Astrocyte (in vitro differentiated cells and primary cell): ENCODE results near the gene SMPD3. TPM values are rescaled to one million over a fixed set of nuclear protein-coding genes. Genes with fewer than 3 reads are reported as not detected.

ENCODE experiments used
- DNase-seq: peaks from one replicate; pipeline ENCODE4 v3.0.0-alpha.2; 2010; ENCODE audit warnings: low read depth
- FAIRE-seq: peaks from 2 replicates; lab custom pipeline; 2011; peaks lifted over from hg19 to GRCh38; lab: Jason Lieb, UNC
- H2AFZ ChIP-seq: 2 replicates; pipeline ENCODE4 v1.6.0; 2012; ENCODE audit warnings: low read depth, low read length, inconsistent platforms
- H3K27ac ChIP-seq: 2 replicates; pipeline ENCODE4 v1.5.1; 2011; ENCODE audit warnings: low read depth, low read length, inconsistent platforms
- H3K27me3 ChIP-seq: 2 replicates; pipeline ENCODE4 v1.6.0; 2011; ENCODE audit warnings: low read length, inconsistent platforms; ENCODE audit not compliant: insufficient read depth
- H3K36me3 ChIP-seq: 2 replicates; pipeline ENCODE4 v1.5.1; 2011; ENCODE audit warnings: low read length, inconsistent platforms; ENCODE audit not compliant: insufficient read depth
- H3K4me1 ChIP-seq: 2 replicates; pipeline ENCODE4 v1.5.1; 2011; ENCODE audit warnings: low read length, inconsistent platforms; ENCODE audit not compliant: insufficient read depth
- H3K4me2 ChIP-seq: 2 replicates; pipeline ENCODE4 v1.6.0; 2012; ENCODE audit warnings: low read length, inconsistent platforms
- H3K4me3 ChIP-seq: 2 replicates; pipeline ENCODE4 v1.5.1; 2011; ENCODE audit warnings: low read depth, mild to moderate bottlenecking, low read length, inconsistent platforms; ENCODE audit not compliant: insufficient read depth
- H3K79me2 ChIP-seq: 2 replicates; pipeline ENCODE4 v1.6.0; 2012; ENCODE audit warnings: mild to moderate bottlenecking, low read length, inconsistent platforms; ENCODE audit not compliant: insufficient read depth
- H3K9ac ChIP-seq: 2 replicates; pipeline ENCODE4 v1.6.0; 2012; ENCODE audit warnings: mild to moderate bottlenecking, low read length, inconsistent platforms
- H3K9me3 ChIP-seq: 2 replicates; pipeline ENCODE4 v1.5.1; 2012; ENCODE audit warnings: low read depth, mild to moderate bottlenecking, low read length, inconsistent platforms; ENCODE audit not compliant: insufficient read depth
- H4K20me1 ChIP-seq: 2 replicates; pipeline ENCODE4 v1.6.0; 2012; ENCODE audit warnings: low read length, inconsistent platforms; ENCODE audit not compliant: insufficient read depth
- H3K27ac Mint-ChIP-seq: one replicate; pipeline ENCODE4 v1.8.0; 2021; ENCODE audit warnings: mild to moderate bottlenecking, mixed read lengths; ENCODE audit not compliant: unreplicated experiment
- H3K27me3 Mint-ChIP-seq: one replicate; pipeline ENCODE4 v1.8.0; 2021; ENCODE audit warnings: low read depth, mixed read lengths; ENCODE audit not compliant: unreplicated experiment
- H3K36me3 Mint-ChIP-seq: one replicate; pipeline ENCODE4 v1.8.0; 2021; ENCODE audit warnings: low read depth, mixed read lengths; ENCODE audit not compliant: unreplicated experiment
- H3K4me1 Mint-ChIP-seq: one replicate; pipeline ENCODE4 v1.8.0; 2021; ENCODE audit warnings: low read depth, mixed read lengths; ENCODE audit not compliant: unreplicated experiment
- H3K4me3 Mint-ChIP-seq: one replicate; pipeline ENCODE4 v1.8.0; 2021; ENCODE audit warnings: mild to moderate bottlenecking, moderate library complexity, mixed read lengths; ENCODE audit not compliant: unreplicated experiment
- H3K9me3 Mint-ChIP-seq: one replicate; pipeline ENCODE4 v1.8.0; 2021; ENCODE audit warnings: mild to moderate bottlenecking, mixed read lengths; ENCODE audit not compliant: unreplicated experiment
- CTCF ChIP-seq: IDR thresholded peaks from 2 replicates; pipeline ENCODE4 v1.5.1; 2011; ENCODE audit warnings: low read depth, mild to moderate bottlenecking, inconsistent platforms, low read length, moderate library complexity; ENCODE audit not compliant: insufficient read depth
- EZH2 ChIP-seq: IDR thresholded peaks from 2 replicates; pipeline ENCODE4 v1.6.1; 2012; ENCODE audit warnings: mild to moderate bottlenecking, low read length, inconsistent platforms; ENCODE audit not compliant: insufficient read depth
- total RNA-seq: library from RNA; stranded (reverse); gene quantifications from 2 replicates; pipeline ENCODE4 v1.2.1, GENCODE V29; 2021

SMPD3 gene
- total RNA-seq, 1 donor from 2014 or later, result 0.25 TPM

- no peak overlapping the region for H3K4me3 Mint-ChIP-seq
- H3K27me3 Mint-ChIP-seq, result peaks cover 3% of the 10 kb centered on the region
- Histone ChIP-seq H3K27ac (no peak overlapping the region), H3K79me2 (no peaks in the 10 kb centered on the region), H3K4me2 (no peak overlapping the region), H3K36me3 (no peaks in the 10 kb centered on the region), H3K27me3 (no peaks in the 10 kb centered on the region), H3K9me3 (no peaks in the 10 kb centered on the region), H3K4me3 (no peak overlapping the region), H2AFZ (no peak overlapping the region), H3K9ac (no peak overlapping the region), H3K4me1 (no peaks in the 10 kb centered on the region), H4K20me1 (no peaks in the 10 kb centered on the region)
- TF ChIP-seq EZH2 (no peak), CTCF (no peak)
- no peak for DNase-seq
- peaks cover 6% of the 10 kb centered on the region for H3K36me3 Mint-ChIP-seq
- H3K4me1 Mint-ChIP-seq, result peaks cover 8% of the 10 kb centered on the region
- no peak overlapping the region for H3K27ac Mint-ChIP-seq
- FAIRE-seq, result no peak
- H3K9me3 Mint-ChIP-seq, result no peaks in the 10 kb centered on the region
These were observed 87.8 kb downstream of the SMPD3 start for GRCh38 chr16:68360547-68360946.

- Histone ChIP-seq H3K4me2 (no peak overlapping the region), H4K20me1 (no peaks in the 10 kb centered on the region), H3K36me3 (no peaks in the 10 kb centered on the region), H3K4me1 (no peaks in the 10 kb centered on the region), H3K79me2 (no peaks in the 10 kb centered on the region), H3K9ac (no peak overlapping the region), H3K4me3 (no peak overlapping the region), H3K27ac (no peak overlapping the region), H3K27me3 (no peaks in the 10 kb centered on the region), H3K9me3 (no peaks in the 10 kb centered on the region), H2AFZ (no peak overlapping the region)
- H3K27ac Mint-ChIP-seq, result no peak overlapping the region
- H3K9me3 Mint-ChIP-seq, result no peaks in the 10 kb centered on the region
- TF ChIP-seq CTCF (no peak), EZH2 (no peak)
- H3K27me3 Mint-ChIP-seq, result peaks cover 3% of the 10 kb centered on the region
- FAIRE-seq (no peak), DNase-seq (no peak)
- H3K4me3 Mint-ChIP-seq, result no peak overlapping the region
- peaks cover 6% of the 10 kb centered on the region for H3K36me3 Mint-ChIP-seq
- peaks cover 7% of the 10 kb centered on the region for H3K4me1 Mint-ChIP-seq
These were observed 88.7 kb downstream of the SMPD3 start for GRCh38 chr16:68359398-68360191.

- Mint-ChIP-seq H3K36me3 (peaks cover 6% of the 10 kb centered on the region), H3K4me1 (peaks cover 4% of the 10 kb centered on the region), H3K4me3 (no peak overlapping the region), H3K27ac (no peak overlapping the region), H3K27me3 (peaks cover 1% of the 10 kb centered on the region), H3K9me3 (no peaks in the 10 kb centered on the region)
- H3K4me3 ChIP-seq, result no peak overlapping the region
- no peak for TF ChIP-seq EZH2
- no peak for TF ChIP-seq CTCF
- H3K4me2 ChIP-seq, result no peak overlapping the region
- no peak overlapping the region for H2AFZ ChIP-seq
- DNase-seq (no peak), FAIRE-seq (no peak)
- H3K36me3 ChIP-seq, result peaks cover 2% of the 10 kb centered on the region
- no peaks in the 10 kb centered on the region for H3K27me3 ChIP-seq
- H4K20me1 ChIP-seq, result no peaks in the 10 kb centered on the region
- H3K9me3 ChIP-seq, result no peaks in the 10 kb centered on the region
- no peak overlapping the region for H3K9ac ChIP-seq
- no peak overlapping the region for H3K27ac ChIP-seq
- H3K79me2 ChIP-seq, result no peaks in the 10 kb centered on the region
- H3K4me1 ChIP-seq, result no peaks in the 10 kb centered on the region
These were observed 89.4 kb downstream of the SMPD3 start for GRCh38 chr16:68358951-68359350.
